OCI-LY7 (cell line): ENCODE measurements around the gene GATM.

Experiments
- EZH2phosphoT487 ChIP-seq: fragments of 200-600 bp; sonication (generic); IDR thresholded peaks from 2 replicates; pipeline ENCODE4 v1.6.1; 2018; ENCODE audit warnings: low read depth, borderline replicate concordance, mild to moderate bottlenecking, mixed run types, antibody characterized with exemption, low read length, moderate library complexity, mixed read lengths
- TF ChIP-seq, protein P1 (sequence below): fragments of 200-600 bp; sonication (generic); conservative IDR thresholded peaks from 2 replicates; pipeline ENCODE4 v1.5.1; 2014; ENCODE audit warnings: mild to moderate bottlenecking, antibody characterized with exemption, low read length, moderate library complexity, mixed read lengths

DNA sequence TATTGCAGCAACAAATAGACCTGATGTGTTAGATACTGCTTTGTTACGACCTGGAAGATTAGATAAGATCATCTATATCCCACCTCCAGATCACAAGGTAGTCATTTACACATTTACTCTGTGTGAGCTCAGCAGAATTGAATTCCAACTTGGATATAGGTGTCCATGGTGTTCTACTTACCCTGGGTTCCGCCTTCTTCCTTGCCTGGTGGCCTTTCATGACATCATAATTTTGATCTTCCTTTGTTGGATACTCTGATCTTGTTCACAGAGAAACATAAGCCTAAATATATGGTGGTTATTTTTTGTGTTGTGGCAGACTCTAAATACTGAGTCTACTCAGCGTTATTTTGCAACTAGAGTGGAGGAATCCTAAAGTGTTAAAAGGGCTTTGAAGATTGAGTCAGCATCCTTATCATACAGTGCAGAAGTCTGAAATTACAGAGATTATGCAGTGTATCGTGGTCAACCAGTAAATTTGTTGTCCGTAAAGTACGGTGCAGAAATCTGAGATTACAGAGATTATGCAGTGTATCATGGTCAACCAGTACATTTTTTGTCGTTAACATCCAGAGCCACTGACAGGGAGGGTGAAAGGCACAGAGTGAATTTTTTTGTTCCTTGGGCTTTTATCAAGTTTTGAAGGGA is 39.1 kb upstream of the GATM start:
- TF ChIP-seq, protein P1, sequence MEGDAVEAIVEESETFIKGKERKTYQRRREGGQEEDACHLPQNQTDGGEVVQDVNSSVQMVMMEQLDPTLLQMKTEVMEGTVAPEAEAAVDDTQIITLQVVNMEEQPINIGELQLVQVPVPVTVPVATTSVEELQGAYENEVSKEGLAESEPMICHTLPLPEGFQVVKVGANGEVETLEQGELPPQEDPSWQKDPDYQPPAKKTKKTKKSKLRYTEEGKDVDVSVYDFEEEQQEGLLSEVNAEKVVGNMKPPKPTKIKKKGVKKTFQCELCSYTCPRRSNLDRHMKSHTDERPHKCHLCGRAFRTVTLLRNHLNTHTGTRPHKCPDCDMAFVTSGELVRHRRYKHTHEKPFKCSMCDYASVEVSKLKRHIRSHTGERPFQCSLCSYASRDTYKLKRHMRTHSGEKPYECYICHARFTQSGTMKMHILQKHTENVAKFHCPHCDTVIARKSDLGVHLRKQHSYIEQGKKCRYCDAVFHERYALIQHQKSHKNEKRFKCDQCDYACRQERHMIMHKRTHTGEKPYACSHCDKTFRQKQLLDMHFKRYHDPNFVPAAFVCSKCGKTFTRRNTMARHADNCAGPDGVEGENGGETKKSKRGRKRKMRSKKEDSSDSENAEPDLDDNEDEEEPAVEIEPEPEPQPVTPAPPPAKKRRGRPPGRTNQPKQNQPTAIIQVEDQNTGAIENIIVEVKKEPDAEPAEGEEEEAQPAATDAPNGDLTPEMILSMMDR, result no peak
- TF ChIP-seq EZH2phosphoT487, result no peak
